ENCODE results near the gene TGFB1. TPM values are rescaled to one million over a fixed set of nuclear protein-coding genes. Genes with fewer than 3 reads are reported as not detected.

TGFB1 gene
- total RNA-seq, 1 experiment from 2014 or later, result 17.5 TPM

GRCh38 chr19:41357746-41358145, 4.0 kb upstream of the TGFB1 start:
- peaks cover 10% of the 10 kb centered on the region for H3K4me1 ChIP-seq (ENCODE audit: low read length)
- no peak overlapping the region for H3K9ac ChIP-seq (ENCODE audit: low read length)
- H3K27me3 ChIP-seq (ENCODE audit: low read length), result no peaks in the 10 kb centered on the region
- H3K9me2 ChIP-seq (replicated peaks; ENCODE audit: insufficient read depth, low read length), result no peaks in the 10 kb centered on the region
- DNase-seq, result no peak
- no peak overlapping the region for H2AFZ ChIP-seq (ENCODE audit: low read length)
- H3K27ac ChIP-seq (ENCODE audit: low read length), result no peak overlapping the region
- H3K9me3 ChIP-seq (ENCODE audit: low read length), result no peaks in the 10 kb centered on the region
- 0 out of 2 replicates have a peak, but pooled peaks cover 3% of the 10 kb centered on the region for H4K20me1 ChIP-seq (ENCODE audit: insufficient read depth, low read depth, low read length)
- no peak overlapping the region for H3K4me2 ChIP-seq (ENCODE audit: low read depth, low read length, poor library complexity, severe bottlenecking)
- H3K4me3 ChIP-seq (ENCODE audit: low read length), result no peak overlapping the region
- peaks cover 16% of the 10 kb centered on the region for H3K79me2 ChIP-seq (ENCODE audit: low read length)
- no peaks in the 10 kb centered on the region for H3K36me3 ChIP-seq (ENCODE audit: insufficient read depth, low read length)

DNA sequence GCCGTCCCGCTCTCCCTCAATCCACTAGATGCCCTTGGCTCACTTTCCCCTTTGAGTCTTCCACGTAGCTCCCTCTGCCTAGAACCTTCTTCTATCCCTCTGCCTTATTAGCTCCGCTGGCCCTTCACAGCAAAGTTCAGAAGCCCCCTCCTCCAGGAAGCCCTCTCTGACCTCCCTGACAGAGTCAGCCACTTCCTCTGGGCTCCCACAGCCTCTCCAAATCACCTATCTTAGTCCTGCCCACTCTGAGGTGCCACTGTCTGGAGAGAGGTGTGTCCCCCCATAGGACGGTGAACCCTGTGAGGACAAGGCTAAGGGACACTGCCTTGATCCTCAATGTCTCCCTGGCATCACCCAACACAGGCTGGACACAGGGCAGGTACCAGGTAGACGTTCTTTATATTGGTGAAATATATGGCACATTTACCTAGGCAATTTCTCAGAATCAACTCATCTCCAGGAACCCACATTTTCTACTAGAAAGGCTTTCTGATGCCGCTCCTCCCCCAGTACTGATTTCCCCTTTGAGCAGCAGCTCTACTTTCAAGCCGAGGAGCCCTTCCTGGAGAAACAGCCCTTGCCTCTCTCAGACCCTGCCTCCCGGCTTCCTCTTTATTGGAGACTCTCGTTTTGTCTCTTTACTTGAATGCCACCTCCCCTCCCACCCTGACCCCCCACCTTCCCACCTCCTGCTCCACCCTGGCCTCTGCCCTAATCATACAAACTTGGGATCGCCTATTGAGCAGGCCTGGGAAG, 3.4 kb upstream of the TGFB1 start:
- H3K9ac ChIP-seq (ENCODE audit: low read length), result no peak overlapping the region
- peaks cover 22% of the 10 kb centered on the region for H3K79me2 ChIP-seq (ENCODE audit: low read length)
- no peaks in the 10 kb centered on the region for H3K9me3 ChIP-seq (ENCODE audit: low read length)
- H3K4me1 ChIP-seq (ENCODE audit: low read length), result peaks cover 8% of the 10 kb centered on the region
- H3K4me2 ChIP-seq (ENCODE audit: low read depth, low read length, poor library complexity, severe bottlenecking), result no peak overlapping the region
- no peak for DNase-seq
- H3K27me3 ChIP-seq (ENCODE audit: low read length), result no peaks in the 10 kb centered on the region
- H2AFZ ChIP-seq (ENCODE audit: low read length), result no peak overlapping the region
- H3K9me2 ChIP-seq (replicated peaks; ENCODE audit: insufficient read depth, low read length), result no peaks in the 10 kb centered on the region
- H3K27ac ChIP-seq (ENCODE audit: low read length), result no peak overlapping the region
- no peaks in the 10 kb centered on the region for H3K36me3 ChIP-seq (ENCODE audit: insufficient read depth, low read length)
- H4K20me1 ChIP-seq (ENCODE audit: insufficient read depth, low read depth, low read length), result peaks cover 4% of the 10 kb centered on the region; the same call in 1 of the 2 replicates
- H3K4me3 ChIP-seq (ENCODE audit: low read length), result no peak overlapping the region

GRCh38 chr19:41355802-41356201, 2.1 kb upstream of the TGFB1 start:
- Histone ChIP-seq H3K27me3 (ENCODE audit: low read length) (no peaks in the 10 kb centered on the region), H3K4me3 (ENCODE audit: low read length) (no peak overlapping the region), H2AFZ (ENCODE audit: low read length) (no peak overlapping the region), H3K9me2 (replicated peaks; ENCODE audit: insufficient read depth, low read length) (no peaks in the 10 kb centered on the region), H3K9me3 (ENCODE audit: low read length) (no peaks in the 10 kb centered on the region), H3K36me3 (ENCODE audit: insufficient read depth, low read length) (0 out of 2 replicates have a peak, but pooled peaks cover under 1% of the 10 kb centered on the region), H4K20me1 (ENCODE audit: insufficient read depth, low read depth, low read length) (peaks cover 9% of the 10 kb centered on the region), H3K4me2 (ENCODE audit: low read depth, low read length, poor library complexity, severe bottlenecking) (no peak overlapping the region), H3K4me1 (ENCODE audit: low read length) (peaks cover 17% of the 10 kb centered on the region), H3K27ac (ENCODE audit: low read length) (no peak overlapping the region), H3K79me2 (ENCODE audit: low read length) (peaks cover 35% of the 10 kb centered on the region), H3K9ac (ENCODE audit: low read length) (no peak overlapping the region)
- DNase-seq, result no peak

- Histone ChIP-seq H3K4me3 (ENCODE audit: low read length) (no peak overlapping the region), H3K9ac (ENCODE audit: low read length) (no peak overlapping the region), H3K79me2 (ENCODE audit: low read length) (peaks cover 43% of the 10 kb centered on the region), H2AFZ (ENCODE audit: low read length) (no peak overlapping the region), H3K4me2 (ENCODE audit: low read depth, low read length, poor library complexity, severe bottlenecking) (no peak overlapping the region), H3K9me2 (replicated peaks; ENCODE audit: insufficient read depth, low read length) (no peaks in the 10 kb centered on the region), H3K27me3 (ENCODE audit: low read length) (no peaks in the 10 kb centered on the region), H3K4me1 (ENCODE audit: low read length) (peaks cover 20% of the 10 kb centered on the region), H3K36me3 (ENCODE audit: insufficient read depth, low read length) (peaks cover 3% of the 10 kb centered on the region; the same call in 1 of the 2 replicates), H3K27ac (ENCODE audit: low read length) (no peak overlapping the region), H3K9me3 (ENCODE audit: low read length) (no peaks in the 10 kb centered on the region), H4K20me1 (ENCODE audit: insufficient read depth, low read depth, low read length) (peaks cover 13% of the 10 kb centered on the region)
- no peak for DNase-seq
Observed at GRCh38 chr19:41355035-41355434, 1.3 kb upstream of the TGFB1 start.

- Histone ChIP-seq H2AFZ (ENCODE audit: low read length) (no peak overlapping the region), H3K4me2 (ENCODE audit: low read depth, low read length, poor library complexity, severe bottlenecking) (peak overlapping the region; percentile 84), H3K9me2 (replicated peaks; ENCODE audit: insufficient read depth, low read length) (no peaks in the 10 kb centered on the region), H3K36me3 (ENCODE audit: insufficient read depth, low read length) (peaks cover 7% of the 10 kb centered on the region; the same call in 1 of the 2 replicates), H3K27ac (ENCODE audit: low read length) (no peak overlapping the region), H3K27me3 (ENCODE audit: low read length) (no peaks in the 10 kb centered on the region), H3K4me1 (ENCODE audit: low read length) (peaks cover 20% of the 10 kb centered on the region), H4K20me1 (ENCODE audit: insufficient read depth, low read depth, low read length) (peaks cover 18% of the 10 kb centered on the region), H3K79me2 (ENCODE audit: low read length) (peaks cover 49% of the 10 kb centered on the region), H3K9me3 (ENCODE audit: low read length) (no peaks in the 10 kb centered on the region), H3K9ac (ENCODE audit: low read length) (peak overlapping the region; percentile 95), H3K4me3 (ENCODE audit: low read length) (peak overlapping the region; percentile 95)
- DNase-seq, result no peak
Observed at GRCh38 chr19:41354343-41354953, 726 bp upstream of the TGFB1 start.

GRCh38 chr19:41352609-41353465, 885 bp downstream of the TGFB1 start:
- Histone ChIP-seq H2AFZ (ENCODE audit: low read length) (peak overlapping the region; percentile 16; the same call in 1 of the 2 replicates), H3K4me3 (ENCODE audit: low read length) (peak overlapping the region; percentile 95), H3K4me2 (ENCODE audit: low read depth, low read length, poor library complexity, severe bottlenecking) (peak overlapping the region; percentile 84), H3K27ac (ENCODE audit: low read length) (peak overlapping the region; percentile 72), H3K9me2 (replicated peaks; ENCODE audit: insufficient read depth, low read length) (no peaks in the 10 kb centered on the region), H3K9me3 (ENCODE audit: low read length) (no peaks in the 10 kb centered on the region), H3K79me2 (ENCODE audit: low read length) (peaks cover 61% of the 10 kb centered on the region), H3K27me3 (ENCODE audit: low read length) (no peaks in the 10 kb centered on the region), H4K20me1 (ENCODE audit: insufficient read depth, low read depth, low read length) (peaks cover 24% of the 10 kb centered on the region), H3K36me3 (ENCODE audit: insufficient read depth, low read length) (peaks cover 17% of the 10 kb centered on the region; the same call in 1 of the 2 replicates), H3K9ac (ENCODE audit: low read length) (peak overlapping the region; percentile 95), H3K4me1 (ENCODE audit: low read length) (peaks cover 20% of the 10 kb centered on the region)
- peak; percentile 88 for DNase-seq

DNA sequence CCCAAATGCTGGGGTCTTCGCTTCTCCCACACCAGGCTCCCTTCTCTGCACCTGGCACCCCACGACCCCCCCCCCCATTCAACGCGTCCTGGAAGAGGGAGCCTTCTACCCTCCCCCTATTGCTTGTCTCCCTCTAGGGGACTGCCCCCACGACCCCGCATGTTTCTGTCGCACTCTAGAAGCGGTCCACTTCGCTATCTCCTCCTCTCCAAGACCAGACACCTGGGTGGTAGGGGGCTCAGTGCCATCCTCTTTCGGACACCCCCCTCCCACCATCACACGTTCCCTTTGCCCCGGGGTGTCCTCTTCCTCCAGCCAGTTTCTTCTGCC, 1.5 kb downstream of the TGFB1 start:
- Histone ChIP-seq H2AFZ (ENCODE audit: low read length) (no peak overlapping the region), H3K79me2 (ENCODE audit: low read length) (peaks cover 63% of the 10 kb centered on the region), H3K4me1 (ENCODE audit: low read length) (peaks cover 20% of the 10 kb centered on the region)

More for the DNA sequence above, 1.5 kb downstream of the TGFB1 start:
- no peaks in the 10 kb centered on the region for H3K27me3 ChIP-seq (ENCODE audit: low read length)
- peaks cover 18% of the 10 kb centered on the region; the same call in 1 of the 2 replicates for H3K36me3 ChIP-seq (ENCODE audit: insufficient read depth, low read length)
- peak overlapping the region; percentile 95 for H3K4me3 ChIP-seq (ENCODE audit: low read length)
- H3K9me3 ChIP-seq (ENCODE audit: low read length), result no peaks in the 10 kb centered on the region
- peak overlapping the region; percentile 84 for H3K4me2 ChIP-seq (ENCODE audit: low read depth, low read length, poor library complexity, severe bottlenecking)
- H4K20me1 ChIP-seq (ENCODE audit: insufficient read depth, low read depth, low read length), result peaks cover 24% of the 10 kb centered on the region
- peak overlapping the region; percentile 72 for H3K27ac ChIP-seq (ENCODE audit: low read length)
- no peaks in the 10 kb centered on the region for H3K9me2 ChIP-seq (replicated peaks; ENCODE audit: insufficient read depth, low read length)
- DNase-seq, result peak; percentile 42
- H3K9ac ChIP-seq (ENCODE audit: low read length), result peak overlapping the region; percentile 95
